ENCODE results near the gene JAK1.
"Not testable (repeated sequence)": the region's sequence is repeated elsewhere in the genome, so short reads cannot be mapped to it uniquely, and the experiment has no call there.

The JAK1 gene

DNA sequence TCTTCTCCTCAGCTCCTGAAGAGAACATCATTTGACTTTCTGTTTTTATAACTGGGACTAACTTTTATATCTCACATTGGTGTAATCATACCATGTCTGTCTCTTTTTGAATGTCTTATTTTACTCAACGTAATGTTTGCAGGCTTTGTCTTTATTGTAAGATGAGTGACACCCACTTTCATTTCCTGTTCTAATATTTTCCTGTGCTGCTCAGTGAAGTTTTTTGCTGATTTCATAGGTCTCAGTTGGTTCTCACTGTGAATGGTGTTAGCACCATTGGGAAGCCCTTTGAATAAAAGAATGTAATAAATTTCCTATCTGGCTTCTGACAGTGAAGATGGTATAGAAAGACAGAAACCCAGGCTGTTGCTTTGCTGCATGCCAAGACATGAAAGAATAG, 137.5 kb downstream of the JAK1 start:
- DNase-seq = no peak

DNA sequence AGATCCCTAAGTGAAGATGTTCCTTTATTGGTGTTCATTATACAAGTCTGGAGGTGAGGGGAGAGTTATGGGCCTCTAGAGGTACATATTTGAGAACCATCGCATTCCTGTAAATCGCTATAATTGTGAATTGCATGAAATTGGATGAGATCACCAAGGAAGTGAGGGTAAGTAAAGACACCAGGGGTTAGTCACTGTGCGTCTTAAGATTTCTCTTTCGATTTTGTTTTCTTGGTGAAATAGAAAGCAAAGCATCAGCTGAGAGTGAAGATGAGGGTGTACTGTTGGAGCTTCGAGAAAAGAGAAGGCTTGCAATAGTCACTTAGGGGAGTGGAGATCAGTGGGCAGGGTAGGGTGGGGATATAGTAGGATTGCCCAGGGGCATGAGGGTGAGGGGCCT, 139.4 kb downstream of the JAK1 start:
- DNase-seq = no peak

DNA sequence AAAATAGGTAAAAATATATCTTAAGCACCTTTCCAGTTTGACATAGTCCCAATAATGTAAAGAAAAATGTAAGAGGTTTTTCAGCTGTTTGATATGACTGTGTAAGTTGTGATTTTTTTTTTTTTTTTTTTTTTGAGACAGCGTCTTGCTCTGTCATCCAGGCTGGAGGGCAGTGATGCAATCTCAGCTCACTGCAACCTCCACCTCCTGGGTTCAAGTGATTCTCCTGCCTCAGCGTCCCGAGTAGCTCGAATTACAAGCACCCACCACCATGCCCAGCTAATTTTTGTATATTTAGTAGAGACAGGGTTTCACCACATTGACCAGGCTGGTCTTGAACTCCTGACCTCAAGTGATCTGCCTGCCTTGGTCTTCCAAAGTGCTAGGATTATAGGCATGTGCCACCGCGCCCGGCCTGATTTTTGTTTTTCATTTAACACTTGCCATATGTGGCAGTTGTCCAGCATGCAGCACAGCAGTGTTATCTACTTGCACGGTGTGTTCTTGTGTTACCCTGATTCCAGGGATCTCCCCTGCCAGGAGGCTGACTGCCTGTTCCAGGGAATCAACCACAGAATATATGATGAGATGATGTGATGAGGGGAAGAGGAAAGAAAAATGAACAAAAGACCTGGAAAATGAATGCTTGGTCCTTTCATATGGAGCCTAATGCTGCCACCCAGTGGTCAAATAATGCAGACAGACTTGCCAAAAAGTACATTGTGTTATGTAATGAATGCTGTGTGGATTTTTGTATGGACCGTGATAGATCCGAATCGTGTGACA, 142.5 kb downstream of the JAK1 start:
- peak; percentile 76 for DNase-seq

DNA sequence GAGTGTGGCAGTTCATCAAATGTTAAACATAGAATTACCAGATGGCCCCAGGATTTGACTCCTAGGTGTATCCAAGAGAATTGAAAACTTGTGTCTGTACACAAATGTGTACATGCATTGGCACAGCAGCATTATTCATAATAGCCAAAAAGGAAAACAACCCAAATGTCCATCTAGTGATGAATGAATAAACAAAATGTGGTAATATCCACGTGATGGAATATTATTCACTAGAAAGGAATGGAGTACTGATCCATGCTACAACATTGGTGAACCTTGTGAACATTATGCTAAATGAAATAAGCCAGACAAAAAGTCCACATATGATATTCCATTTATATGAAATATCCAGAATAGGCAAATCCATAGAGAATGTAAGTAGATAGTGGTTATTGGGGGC, 143.7 kb downstream of the JAK1 start:
- no peak for DNase-seq

DNA sequence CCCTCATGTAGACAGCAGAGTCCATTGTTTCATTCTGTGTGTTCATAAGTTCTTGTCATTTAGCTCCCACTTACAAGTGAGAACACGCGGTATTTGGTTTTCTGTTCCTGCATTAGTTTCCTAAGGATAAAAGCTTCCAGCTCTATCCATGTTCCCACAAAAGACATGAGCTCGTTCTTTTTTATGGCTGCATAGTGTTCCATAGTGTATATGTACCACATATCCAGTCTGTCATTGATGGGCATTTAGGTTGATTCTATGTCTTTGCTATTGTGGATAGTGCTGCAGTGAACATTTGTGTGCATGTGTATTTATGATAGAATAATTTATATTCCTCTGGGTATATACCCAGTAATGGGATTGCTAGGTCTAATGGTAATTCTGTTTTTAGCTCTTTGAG, 145.8 kb downstream of the JAK1 start:
- DNase-seq = not testable (repeated sequence)

DNA sequence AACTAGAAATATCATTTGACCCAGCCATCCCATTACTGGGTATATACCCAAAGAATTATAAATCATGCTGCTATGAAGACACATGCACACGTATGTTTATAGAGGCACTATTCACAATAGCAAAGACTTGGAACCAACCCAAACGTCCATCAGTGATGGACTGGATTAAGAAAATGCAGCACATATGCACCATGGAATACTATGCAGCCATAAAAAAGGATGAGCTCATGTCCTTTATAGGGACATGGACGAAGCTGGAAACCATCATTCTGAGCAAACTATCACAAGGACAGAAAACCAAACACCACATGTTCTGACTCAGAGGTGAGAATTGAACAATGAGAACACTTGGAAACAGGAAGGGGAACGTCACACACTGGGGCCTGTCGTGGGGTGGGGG, 149.0 kb downstream of the JAK1 start:
- DNase-seq = not testable (repeated sequence)

DNA sequence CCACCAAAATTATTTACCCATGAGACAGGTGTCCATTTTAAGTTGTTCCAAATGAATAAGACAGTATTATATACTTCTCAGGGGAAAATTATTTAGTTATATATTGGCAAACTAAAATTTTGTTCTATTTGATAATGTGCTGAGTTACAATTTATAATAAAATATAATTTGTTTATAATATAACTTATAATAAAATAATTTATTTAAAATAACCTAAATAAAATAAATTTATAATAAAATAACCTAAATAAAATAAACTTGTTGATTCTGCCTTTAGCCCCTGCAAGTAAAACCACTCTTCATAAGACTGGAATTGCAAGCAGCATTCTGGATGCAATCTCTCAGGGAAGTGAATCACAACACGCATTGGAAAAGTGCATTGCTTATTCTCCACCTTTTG, 151.9 kb downstream of the JAK1 start:
- DNase-seq = no peak

DNA sequence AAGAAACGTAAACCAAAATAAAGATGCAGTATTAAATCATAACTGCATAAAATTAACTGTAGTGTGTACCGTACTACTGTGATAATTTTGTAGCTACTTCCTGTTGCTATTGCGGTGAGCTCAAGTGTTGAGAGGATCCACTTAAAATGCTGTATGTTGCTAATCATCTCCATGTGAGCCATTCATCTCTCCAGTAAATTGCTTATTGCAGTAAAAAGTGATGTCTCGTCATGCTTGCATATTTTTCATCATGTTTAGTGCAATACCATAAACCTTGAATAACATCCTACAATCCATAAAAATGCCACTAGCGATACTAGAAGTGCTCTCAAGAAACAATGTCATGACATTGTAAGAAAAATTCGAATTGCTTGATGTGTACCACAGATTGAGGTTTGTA, 155.2 kb downstream of the JAK1 start:
- peak; percentile 4 for DNase-seq

DNA sequence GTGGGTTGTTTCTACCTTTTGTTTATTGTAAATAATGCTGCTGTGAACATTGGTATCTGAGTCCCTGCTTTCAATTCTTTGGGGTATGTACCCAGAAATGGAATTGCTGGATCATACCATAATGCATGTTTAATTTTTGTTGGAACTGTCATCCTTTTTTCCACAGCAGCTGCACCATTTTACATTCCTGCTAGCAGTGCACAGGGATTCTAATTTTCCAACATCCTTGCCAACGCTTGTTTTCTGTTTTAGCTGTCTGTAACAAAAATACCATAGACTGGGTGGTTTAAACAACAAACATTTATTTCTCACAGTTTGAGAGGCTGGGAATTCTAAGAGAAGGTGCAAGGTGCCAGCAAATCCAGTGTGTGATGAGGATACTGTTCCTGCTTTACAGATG, 156.3 kb downstream of the JAK1 start:
- DNase-seq = no peak

DNA sequence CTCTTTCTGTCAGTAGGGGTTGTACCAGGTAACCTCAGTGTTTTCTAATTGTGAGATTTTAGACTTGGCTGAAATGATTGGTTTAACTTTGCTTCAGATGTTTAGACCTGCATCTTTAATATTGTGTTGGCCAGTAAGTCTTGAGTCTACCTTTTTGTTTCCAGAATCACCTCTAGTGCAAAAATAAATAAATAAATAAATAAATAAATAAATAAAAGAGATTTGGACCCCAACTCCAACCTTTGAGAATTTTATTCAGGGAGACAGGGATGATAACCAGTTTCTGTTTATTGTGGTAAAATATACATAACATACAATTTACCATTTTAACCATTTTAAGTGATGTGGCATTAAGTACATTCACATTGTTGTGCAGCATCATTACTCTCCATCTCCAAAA, 157.0 kb downstream of the JAK1 start:
- no peak for DNase-seq

DNA sequence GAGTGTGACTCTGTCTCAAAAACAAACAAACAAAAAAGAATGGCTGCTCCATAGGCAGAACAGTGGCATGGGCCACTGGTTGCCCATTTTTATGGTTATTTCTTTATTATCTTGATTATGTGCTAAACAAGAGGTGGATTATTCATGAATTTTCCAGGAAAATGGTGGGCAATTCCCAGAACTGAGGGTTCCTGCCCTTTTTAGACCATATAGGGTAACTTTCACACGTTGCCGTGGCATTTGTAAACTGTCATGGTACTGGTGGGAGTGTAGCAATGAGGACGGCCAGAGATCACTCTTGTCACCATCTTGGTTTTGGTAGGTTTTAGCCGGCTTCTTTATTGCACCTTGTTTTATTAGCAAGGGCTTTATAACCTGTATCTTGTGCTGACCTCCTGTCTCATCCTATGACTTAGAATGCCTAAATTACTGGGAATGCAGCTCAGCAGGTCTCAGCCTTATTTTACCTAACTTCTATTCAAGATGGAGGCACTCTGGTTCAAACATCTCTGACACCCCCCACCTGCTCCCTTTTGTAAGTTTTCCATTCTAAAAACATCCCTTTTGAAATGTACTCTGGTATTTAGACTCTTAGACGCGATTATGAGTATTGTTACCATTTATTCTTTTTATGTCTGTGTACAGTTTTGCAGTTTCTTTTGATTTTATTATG, 164.4 kb downstream of the JAK1 start:
- DNase-seq = no peak

DNA sequence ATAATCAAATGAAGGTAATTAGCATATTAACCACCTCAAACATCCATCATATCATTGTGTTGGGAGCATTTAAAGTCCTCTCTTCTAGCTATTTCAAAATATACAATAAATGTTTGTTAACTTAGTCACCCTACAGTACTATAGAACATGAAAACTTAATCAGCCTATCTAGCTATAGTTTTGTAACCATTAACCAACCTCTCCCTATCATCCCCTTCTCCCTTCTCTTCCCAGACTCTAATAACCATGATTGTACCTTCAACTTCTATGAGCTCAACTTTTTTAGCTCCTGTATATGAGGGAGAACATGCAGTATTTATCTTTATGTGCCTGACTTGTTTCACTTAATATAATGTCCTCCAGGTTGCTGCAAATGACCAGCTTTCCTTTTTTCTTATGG, 167.5 kb downstream of the JAK1 start:
- no peak for DNase-seq

DNA sequence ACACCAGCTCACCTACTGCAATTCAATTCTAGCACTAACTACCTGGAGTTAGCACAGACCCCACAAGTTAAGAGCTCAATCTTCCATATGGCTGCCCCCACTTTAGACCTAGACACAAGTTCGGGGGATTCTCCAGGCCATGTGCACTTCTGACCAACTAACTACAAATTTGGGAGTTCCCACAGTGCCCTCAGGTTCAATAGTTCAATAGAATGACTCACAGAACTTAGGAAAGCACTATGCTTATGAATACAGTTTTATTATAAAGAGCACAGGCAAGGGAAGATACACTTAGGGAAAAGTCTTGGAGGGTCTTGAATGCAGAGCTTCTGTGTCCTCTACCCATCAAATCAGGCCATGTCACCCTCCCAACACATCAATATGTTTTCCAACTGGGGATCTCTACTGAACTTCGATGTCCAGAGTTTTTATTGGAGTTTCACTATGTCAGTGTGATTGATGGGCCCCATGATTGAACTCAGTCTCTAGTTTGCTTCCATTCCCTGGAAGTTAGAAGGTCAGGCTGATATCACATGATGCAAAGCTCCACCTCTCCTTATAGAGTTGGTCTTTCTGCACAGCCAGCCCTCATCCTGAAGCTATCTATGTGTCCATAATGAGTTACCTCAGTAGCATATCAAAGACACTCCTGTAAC, 175.4 kb downstream of the JAK1 start:
- no peak for DNase-seq

Measured in NCI-H748 treated with DMSO at 0.1 percent for 48 hours (cell line).